ENCODE data around the gene PDXDC1.
A peak's percentile ranks its signal among the peaks of the same experiment; 100 is the strongest.
"Not testable (repeated sequence)": the region's sequence is repeated elsewhere in the genome, so short reads cannot be mapped to it uniquely, and the experiment has no call there.

The PDXDC1 gene

GRCh38 chr16:15071916-15072769 is 97.3 kb downstream of the PDXDC1 start:
- not testable (repeated sequence) for DNase-seq

GRCh38 chr16:15073101-15073500 is 98.3 kb downstream of the PDXDC1 start:
- no peak for DNase-seq

- DNase-seq: not testable (repeated sequence)
Observed at GRCh38 chr16:15076161-15076560, 101.3 kb downstream of the PDXDC1 start.

GRCh38 chr16:15080883-15081282 is 106.1 kb downstream of the PDXDC1 start:
- not testable (repeated sequence) for DNase-seq

GRCh38 chr16:15082788-15083187 is 108.0 kb downstream of the PDXDC1 start:
- not testable (repeated sequence) for DNase-seq

GRCh38 chr16:15090663-15091269 is 115.9 kb downstream of the PDXDC1 start:
- not testable (repeated sequence) for DNase-seq

GRCh38 chr16:15093571-15093954 is 118.7 kb downstream of the PDXDC1 start:
- DNase-seq: not testable (repeated sequence)

GRCh38 chr16:15093955-15094827 is 119.4 kb downstream of the PDXDC1 start, which contains the start of gene RRN3:
Gene RRN3 (minus strand): TSS chr16:15094272. CDS start chr16:15094233, 39 bp downstream.
- DNase-seq: peak; percentile 74 to 77

- DNase-seq: not testable (repeated sequence)
Observed at GRCh38 chr16:15096583-15096972, 121.8 kb downstream of the PDXDC1 start.

GRCh38 chr16:15099366-15099909 is 124.6 kb downstream of the PDXDC1 start:
- not testable (repeated sequence) for DNase-seq

GRCh38 chr16:15100372-15100987 is 125.7 kb downstream of the PDXDC1 start:
- not testable (repeated sequence) for DNase-seq

GRCh38 chr16:15127641-15128425 is 153.0 kb downstream of the PDXDC1 start:
- not testable (repeated sequence) for DNase-seq

GRCh38 chr16:15130256-15130932 is 155.6 kb downstream of the PDXDC1 start:
- DNase-seq: not testable (repeated sequence)

- not testable (repeated sequence) for DNase-seq
Observed at GRCh38 chr16:15130943-15131700, 156.3 kb downstream of the PDXDC1 start.

GRCh38 chr16:15132719-15133428 is 158.0 kb downstream of the PDXDC1 start:
- not testable (repeated sequence) for DNase-seq

GRCh38 chr16:15133554-15133953 is 158.7 kb downstream of the PDXDC1 start:
- not testable (repeated sequence) for DNase-seq

GRCh38 chr16:15134752-15135482 is 160.1 kb downstream of the PDXDC1 start:
- not testable (repeated sequence) for DNase-seq
